Umbilical cord (tissue), 1 donor: ENCODE measurements around the gene DYNC1LI2. TPM values are rescaled to one million over a fixed set of nuclear protein-coding genes. Genes with fewer than 3 reads are reported as not detected.

ENCODE experiments used
- total RNA-seq: library from RNA; depleted of rRNA; stranded (reverse); fragments of >200 nt; gene quantifications from one replicate; pipeline ENCODE4 v1.2.3, GENCODE V29; 2014; ENCODE audit warnings: low replicate concordance; ENCODE audit not compliant: insufficient read depth

Gene DYNC1LI2
- total RNA-seq, 1 donor from 2014 or later = 152 TPM

Other genes starting within 250 kb of the DYNC1LI2 start
- gene TK2, start 201.5 kb downstream of the DYNC1LI2 start, total RNA-seq = 18.8 TPM
- 31.8 TPM for gene CKLF, start 199.0 kb downstream of the DYNC1LI2 start, total RNA-seq
- 10.8 TPM for gene CMTM1, start 185.2 kb downstream of the DYNC1LI2 start, total RNA-seq
- gene CMTM2, start 172.1 kb downstream of the DYNC1LI2 start, total RNA-seq = not detected
- gene CMTM3, start 146.9 kb downstream of the DYNC1LI2 start, total RNA-seq = 41.9 TPM
- gene CMTM4, start 54.9 kb downstream of the DYNC1LI2 start, total RNA-seq = 21.9 TPM
- gene TERB1, start 50.0 kb upstream of the DYNC1LI2 start, total RNA-seq = 1.7 TPM
- gene NAE1, start 79.4 kb upstream of the DYNC1LI2 start, total RNA-seq = 40.4 TPM
- gene CA7, start 92.8 kb upstream of the DYNC1LI2 start, total RNA-seq = not detected
- 16.4 TPM for gene PDP2, start 128.9 kb upstream of the DYNC1LI2 start, total RNA-seq
- not detected for gene CDH16, start 167.3 kb upstream of the DYNC1LI2 start, total RNA-seq
- 19.0 TPM for gene RRAD, start 173.9 kb upstream of the DYNC1LI2 start, total RNA-seq
- 72.5 TPM for gene CIAO2B, start 182.8 kb upstream of the DYNC1LI2 start, total RNA-seq
- gene CES2, start 183.9 kb upstream of the DYNC1LI2 start, total RNA-seq = 53.7 TPM
- gene CES3, start 209.7 kb upstream of the DYNC1LI2 start, total RNA-seq = 3.4 TPM
- gene CES4A, start 237.0 kb upstream of the DYNC1LI2 start, total RNA-seq = 4.1 TPM